ENCODE data around the gene MYO1H. TPM values are rescaled to one million over a fixed set of nuclear protein-coding genes. Genes with fewer than 3 reads are reported as not detected.

Gene MYO1H
- total RNA-seq, 1 experiment from 2014 or later = 0.26 TPM

GRCh38 chr12:109304485-109304884, 43.2 kb upstream of the MYO1H start:
- Histone ChIP-seq H2BK20ac (ENCODE audit: low read depth, low read length, poor library complexity, severe bottlenecking) (no peak overlapping the region), H3K4ac (ENCODE audit: low read depth, low read length) (no peak overlapping the region), H3K79me2 (ENCODE audit: insufficient read depth, low read length) (no peaks in the 10 kb centered on the region), H4K8ac (replicated peaks; ENCODE audit: insufficient read length, low read depth, low read length) (no peak overlapping the region), H3T11ph (ENCODE audit: low read length) (no peak overlapping the region), H3K23me2 (ENCODE audit: insufficient read length, low read depth, low read length, poor library complexity, severe bottlenecking) (peaks cover 6% of the 10 kb centered on the region), H4K91ac (ENCODE audit: insufficient read length, low read depth, low read length) (no peak overlapping the region), H4K5ac (ENCODE audit: insufficient read length, low read depth, low read length) (no peak overlapping the region), H2BK15ac (ENCODE audit: low read depth, low read length) (no peak overlapping the region), H4K20me1 (ENCODE audit: control insufficient read depth, insufficient read depth, insufficient read length) (no peaks in the 10 kb centered on the region), H3K56ac (ENCODE audit: insufficient read length, low read depth, low read length) (no peak overlapping the region), H3K4me2 (ENCODE audit: insufficient read depth, insufficient read length, low read length) (no peak overlapping the region), H3K9me3 (ENCODE audit: control insufficient read depth, low read depth, low read length) (no peaks in the 10 kb centered on the region), H3K27ac (ENCODE audit: insufficient read length, low read depth, low read length) (no peak overlapping the region), H3K18ac (ENCODE audit: insufficient read length, low read depth, low read length) (no peak overlapping the region), H2AFZ (ENCODE audit: low read length) (no peak overlapping the region), H2AK5ac (ENCODE audit: insufficient read length, low read length) (no peak overlapping the region), H3K23ac (ENCODE audit: insufficient read length, low read depth, low read length) (no peak overlapping the region), H3K27me3 (ENCODE audit: insufficient read depth, low read length) (peaks cover 14% of the 10 kb centered on the region; the same call in 1 of the 2 replicates), H3K9ac (ENCODE audit: extremely low read depth, insufficient read length, low read length) (no peak overlapping the region), H2BK12ac (ENCODE audit: insufficient read length, low read depth, low read length) (no peak overlapping the region), H3K79me1 (ENCODE audit: insufficient read depth, low read depth, low read length, poor library complexity, severe bottlenecking) (no peaks in the 10 kb centered on the region), H2BK5ac (ENCODE audit: insufficient read length, low read length) (no peak overlapping the region), H3K14ac (ENCODE audit: insufficient read depth, low read length) (no peak overlapping the region), H2BK120ac (ENCODE audit: low read depth, low read length, poor library complexity, severe bottlenecking) (no peak overlapping the region), H3K4me1 (ENCODE audit: insufficient read depth, low read length) (no peaks in the 10 kb centered on the region; the same call in 1 of the 2 replicates)
- Mint-ChIP-seq H3K27me3 (ENCODE audit: low read depth) (peaks cover 49% of the 10 kb centered on the region), H3K27ac (no peak overlapping the region), H3K36me3 (ENCODE audit: insufficient read depth in 1 of 3, low read depth in 3 of 3) (no peaks in the 10 kb centered on the region), H3K9me3 (no peaks in the 10 kb centered on the region), H3K4me3 (no peak overlapping the region), H3K4me1 (peaks cover 8 to 10% of the 10 kb centered on the region in 2 experiments; a peak in 2 of 4 replicates)
- TF ChIP-seq CTCF (conservative IDR thresholded peaks at IDR 0.05) = no peak
- no peak for DNase-seq
- no CpG with 5 or more reads among the region's 8 CpGs for WGBS (ENCODE audit: extremely low coverage, insufficient read length, low lambda C conversion rate)

All from H9 (cell line).